Endothelial cell of umbilical vein (primary cell): ENCODE data around the gene ADCY9. TPM values are rescaled to one million over a fixed set of nuclear protein-coding genes. Genes with fewer than 3 reads are reported as not detected.

Experiments
- BruUV-seq: library from RNA; stranded (reverse); fragments of 400-500 nt; replicated peaks from 2 replicates; lab custom pipeline; 2021; lab: Mats Ljungman, UMichigan
- CTCF ChIA-PET: fragments of 300-600, 350-600 bp; sonication (Branson Sonifier 250); formaldehyde crosslinking; loops from one replicate; lab custom pipeline; 2021; ENCODE audit warnings: antibody characterized with exemption, inconsistent platforms; lab: Charles Lee
- POLR2A ChIA-PET: fragments of 300-600, 350-600 bp; sonication (Branson Sonifier 250); formaldehyde crosslinking; loops from one replicate; lab custom pipeline; 2021; ENCODE audit warnings: antibody characterized with exemption, inconsistent platforms; lab: Charles Lee
- DNase-seq: peaks from one replicate; pipeline ENCODE4 v3.0.0-alpha.2; 2011; ENCODE audit warnings: low read depth, low spot score
- FAIRE-seq: peaks from 2 replicates; lab custom pipeline; 2011; peaks lifted over from hg19 to GRCh38; lab: Jason Lieb, UNC
- H2AFZ ChIP-seq: 2 replicates; pipeline ENCODE4 v1.6.0; 2012; ENCODE audit warnings: low read depth, low read length, control low read depth, inconsistent platforms
- H3K27ac ChIP-seq: 2 replicates; pipeline ENCODE4 v1.5.1; 2011; ENCODE audit warnings: low read depth, mild to moderate bottlenecking, control low read depth, low read length, moderate library complexity; ENCODE audit not compliant: insufficient read depth
- H3K27me3 ChIP-seq, 2 experiments: 2 replicates each; pipeline versions ENCODE4 v1.6.0 to v1.6.1; 2011; ENCODE audit warnings: low read length in 2 of 2, mixed read lengths in 1 of 2; ENCODE audit not compliant: control insufficient read depth in 2 of 2, insufficient read depth in 2 of 2
- H3K36me3 ChIP-seq, 2 experiments: 2 replicates in 1 of 2; 3 replicates in 1 of 2; pipeline ENCODE4 v1.5.1; 2011; ENCODE audit warnings: low read length in 2 of 2, mild to moderate bottlenecking in 1 of 2, moderate library complexity in 1 of 2; ENCODE audit not compliant: control insufficient read depth in 2 of 2, insufficient read depth in 2 of 2; ENCODE audit errors: extremely low read depth in 1 of 2
- H3K4me1 ChIP-seq: 3 replicates; pipeline ENCODE4 v1.5.1; 2011; ENCODE audit warnings: mild to moderate bottlenecking, low read length; ENCODE audit not compliant: control insufficient read depth, insufficient read depth; ENCODE audit errors: extremely low read depth
- H3K4me2 ChIP-seq: 2 replicates; pipeline ENCODE4 v1.6.1; 2011; ENCODE audit warnings: low read length, control low read depth, mixed read lengths; ENCODE audit not compliant: insufficient read depth
- H3K4me3 ChIP-seq, 3 experiments: fragments of 200-600 bp in 1 of 3; sonication (generic), shearing (Covaris generic) in 1 of 3; replicated peaks in 1 of 3; 2 replicates each; pipeline ENCODE4 v1.5.1; 2011 to 2016; ENCODE audit warnings: control low read depth in 3 of 3, low read length in 3 of 3, mild to moderate bottlenecking in 2 of 3, inconsistent platforms in 1 of 3, low read depth in 1 of 3, moderate library complexity in 1 of 3; ENCODE audit not compliant: insufficient read depth in 1 of 3
- H3K79me2 ChIP-seq: 2 replicates; pipeline ENCODE4 v1.6.0; 2012; ENCODE audit warnings: low read length, inconsistent platforms; ENCODE audit not compliant: control insufficient read depth, insufficient read depth
- H3K9ac ChIP-seq: replicated peaks from 2 replicates; pipeline ENCODE3; 2011; ENCODE audit warnings: low read length, control low read depth; ENCODE audit not compliant: insufficient read depth; ENCODE audit errors: extremely low read depth
- H3K9me1 ChIP-seq: replicated peaks from 3 replicates; pipeline ENCODE4 v1.6.0; 2011; ENCODE audit warnings: mild to moderate bottlenecking, low read length; ENCODE audit not compliant: control insufficient read depth, insufficient read depth; ENCODE audit errors: extremely low read depth
- H3K9me3 ChIP-seq: replicated peaks from 2 replicates; pipeline ENCODE4 v1.5.1; 2012; ENCODE audit warnings: low read length, inconsistent platforms; ENCODE audit not compliant: control insufficient read depth, insufficient read depth
- H4K20me1 ChIP-seq: replicated peaks from 2 replicates; pipeline ENCODE3; 2011; ENCODE audit warnings: mild to moderate bottlenecking, low read length; ENCODE audit not compliant: control insufficient read depth, insufficient read depth; ENCODE audit errors: extremely low read depth
- EZH2 ChIP-seq: IDR thresholded peaks from 2 replicates; pipeline ENCODE4 v1.6.1; 2012; ENCODE audit warnings: borderline replicate concordance, low read depth, mild to moderate bottlenecking, moderate library complexity, low read length, inconsistent platforms; ENCODE audit not compliant: severe bottlenecking
- FOS ChIP-seq: IDR thresholded peaks from 2 replicates; pipeline ENCODE4 v1.6.1; 2011; ENCODE audit warnings: mild to moderate bottlenecking, low read length, moderate library complexity, borderline replicate concordance; ENCODE audit not compliant: insufficient read depth
- GATA2 ChIP-seq: IDR thresholded peaks from 2 replicates; pipeline ENCODE4 v1.7.0; 2011; ENCODE audit warnings: low read depth, mild to moderate bottlenecking, moderate library complexity, mixed read lengths, low read length; ENCODE audit not compliant: insufficient read length, insufficient read depth
- JUN ChIP-seq: IDR thresholded peaks from 2 replicates; pipeline ENCODE4 v1.6.1; 2011; ENCODE audit warnings: borderline replicate concordance, low read depth; ENCODE audit not compliant: insufficient read length, insufficient read depth
- MAX ChIP-seq: IDR thresholded peaks from 2 replicates; pipeline ENCODE4 v1.6.1; 2011; ENCODE audit not compliant: insufficient read depth, insufficient read length
- MYC ChIP-seq: IDR thresholded peaks from one replicate; pipeline ENCODE4 v1.6.1; 2011; ENCODE audit warnings: mild to moderate bottlenecking, low read depth, low read length
- POLR2A ChIP-seq: IDR thresholded peaks from 2 replicates; pipeline ENCODE4 v1.6.1; 2012; ENCODE audit warnings: low read depth, mild to moderate bottlenecking, control low read depth, low read length
- POLR2AphosphoS5 ChIP-seq: IDR thresholded peaks from 2 replicates; pipeline ENCODE4 v1.6.1; 2012; ENCODE audit warnings: low read depth, mild to moderate bottlenecking, control low read depth, low read length, moderate library complexity; ENCODE audit not compliant: insufficient read depth
- dilution Hi-C: fragments of 300-500 bp; cut with MboI; formaldehyde crosslinking; loops from one replicate; pipeline ENCODE4 v1.15.0; 2019; ENCODE audit warnings: low sequenced_read_pairs; ENCODE audit not compliant: extremely low pct_ligation_motif_present
- intact Hi-C: fragments of 100-400 bp; cut with micrococcal nuclease; formaldehyde crosslinking; loops from one replicate; pipeline ENCODE4 v1.10.0; 2022
- polyA plus RNA-seq, 4 experiments: library from polyadenylated mRNA; depleted of rRNA in 3 of 4; stranded (reverse) in 3 of 4; unstranded in 1 of 4; fragments of >200 nt; gene quantifications; 2 replicates each; pipeline versions ENCODE4 v1.2.1 to v1.2.3, GENCODE V29; 2011 to 2012; ENCODE audit warnings: missing spikeins in 1 of 4
- total RNA-seq: library from RNA; stranded (reverse); gene quantifications from 2 replicates; pipeline ENCODE4 v1.2.3, GENCODE V29; 2021
- TF ChIP-seq, protein P1 (sequence below), 2 donors: IDR thresholded peaks; 1 replicate in 1 of 2; 2 replicates in 1 of 2; pipeline ENCODE4 v1.5.1; 2011; ENCODE audit warnings: low read length in 2 of 2, mild to moderate bottlenecking in 2 of 2, moderate library complexity in 2 of 2, control low read depth in 1 of 2, inconsistent platforms in 1 of 2, low read depth in 1 of 2; ENCODE audit not compliant: insufficient read depth in 1 of 2; ENCODE audit errors: extremely low read depth in 1 of 2

The ADCY9 gene
- total and polyA plus RNA-seq, 2 donors (not counting 3 experiments of a cell fraction or from before 2014, with no cell fraction given): 6.8 to 14.0 TPM

- H3K9me1 ChIP-seq: no peaks in the 10 kb centered on the region
- H3K27ac ChIP-seq: no peak overlapping the region
- intact Hi-C loops (no loop called here), dilution Hi-C loops (no loop called here)
- H3K36me3 ChIP-seq: no peaks in the 10 kb centered on the region
- no peak overlapping the region for H3K4me3 ChIP-seq
- CTCF ChIA-PET: no interaction called here
- TF ChIP-seq GATA2 (no peak), POLR2AphosphoS5 (no peak), POLR2A (no peak), FOS (no peak), JUN (no peak), MYC (no peak), EZH2 (no peak), MAX (no peak)
- TF ChIP-seq, protein P1, sequence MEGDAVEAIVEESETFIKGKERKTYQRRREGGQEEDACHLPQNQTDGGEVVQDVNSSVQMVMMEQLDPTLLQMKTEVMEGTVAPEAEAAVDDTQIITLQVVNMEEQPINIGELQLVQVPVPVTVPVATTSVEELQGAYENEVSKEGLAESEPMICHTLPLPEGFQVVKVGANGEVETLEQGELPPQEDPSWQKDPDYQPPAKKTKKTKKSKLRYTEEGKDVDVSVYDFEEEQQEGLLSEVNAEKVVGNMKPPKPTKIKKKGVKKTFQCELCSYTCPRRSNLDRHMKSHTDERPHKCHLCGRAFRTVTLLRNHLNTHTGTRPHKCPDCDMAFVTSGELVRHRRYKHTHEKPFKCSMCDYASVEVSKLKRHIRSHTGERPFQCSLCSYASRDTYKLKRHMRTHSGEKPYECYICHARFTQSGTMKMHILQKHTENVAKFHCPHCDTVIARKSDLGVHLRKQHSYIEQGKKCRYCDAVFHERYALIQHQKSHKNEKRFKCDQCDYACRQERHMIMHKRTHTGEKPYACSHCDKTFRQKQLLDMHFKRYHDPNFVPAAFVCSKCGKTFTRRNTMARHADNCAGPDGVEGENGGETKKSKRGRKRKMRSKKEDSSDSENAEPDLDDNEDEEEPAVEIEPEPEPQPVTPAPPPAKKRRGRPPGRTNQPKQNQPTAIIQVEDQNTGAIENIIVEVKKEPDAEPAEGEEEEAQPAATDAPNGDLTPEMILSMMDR (IDR thresholded peaks at IDR 0.05; ENCODE audit: extremely low read depth in 1 of 2, insufficient read depth in 1 of 2, low read depth in 1 of 2, low read length in 2 of 2): no peak
- no peak overlapping the region for H3K9ac ChIP-seq
- H3K4me2 ChIP-seq: no peak overlapping the region
- POLR2A ChIA-PET: no interaction called here
- H3K9me3 ChIP-seq: no peaks in the 10 kb centered on the region
- no peaks in the 10 kb centered on the region for H3K27me3 ChIP-seq
- H4K20me1 ChIP-seq: no peaks in the 10 kb centered on the region
- no peak for DNase-seq
- TSS peak; percentile 16 for BruUV-seq
- no peaks in the 10 kb centered on the region for H3K79me2 ChIP-seq
- FAIRE-seq: no peak
- H2AFZ ChIP-seq: no peak overlapping the region
- H3K4me1 ChIP-seq: peaks cover 5% of the 10 kb centered on the region
Observed at GRCh38 chr16:3964686-3965290, 151.5 kb downstream of the ADCY9 start.
